Stimulated activated CD8-positive, alpha-beta memory T cell treated with anti-CD3 and anti-CD28 coated beads, Interleukin-2, amount 100 ng/mL, for 48 hours (primary cell): ENCODE measurements around the gene CASKIN2.
A peak's percentile ranks its signal among the peaks of the same experiment; 100 is the strongest.
"Not testable (repeated sequence)": the region's sequence is repeated elsewhere in the genome, so short reads cannot be mapped to it uniquely, and the experiment has no call there.

Source experiments
- DNase-seq, 2 donors: peaks; one replicate each; pipeline ENCODE4 v3.0.0-alpha.2; 2020; ENCODE audit warnings: low read depth in 2 of 2

CASKIN2 gene

DNA sequence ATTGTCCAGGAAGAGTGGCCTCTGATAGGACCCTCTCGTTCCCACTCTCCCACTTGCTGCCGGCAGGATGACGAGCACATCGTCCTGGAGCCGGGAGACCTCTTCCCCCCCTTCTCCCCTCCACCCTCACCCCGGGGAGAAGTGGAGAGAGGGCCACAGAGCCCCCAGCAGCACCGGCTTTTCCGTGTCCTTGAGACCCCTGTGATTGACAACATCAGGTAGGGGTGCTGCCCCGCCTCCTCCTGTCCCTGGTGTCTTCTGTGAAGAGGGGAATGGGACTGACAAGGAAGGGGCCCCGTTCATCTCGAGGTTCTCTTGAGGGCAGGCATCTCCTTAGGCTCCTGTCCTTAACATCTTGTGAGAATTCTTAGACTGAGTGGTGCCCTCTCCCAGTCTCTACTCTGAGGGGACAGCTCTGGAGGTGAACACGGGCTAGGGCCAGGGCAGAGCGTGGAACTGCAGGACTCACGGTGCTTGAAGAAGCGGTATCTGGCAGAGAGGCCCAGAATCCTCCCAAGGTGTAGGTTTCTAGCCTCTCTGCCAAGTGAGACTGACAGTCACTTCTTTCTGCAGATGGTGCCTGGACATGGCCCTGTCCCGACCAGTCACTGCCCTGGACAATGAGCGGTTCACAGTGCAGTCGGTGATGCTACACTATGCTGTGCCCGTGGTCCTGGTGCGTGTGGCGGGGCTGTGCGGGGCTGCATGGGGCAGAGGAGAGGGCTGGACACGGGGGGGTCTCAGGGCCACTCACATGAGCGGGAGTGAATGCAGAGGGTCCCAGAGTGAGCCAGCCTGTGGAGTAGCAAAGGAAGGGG is 26.4 kb downstream of the CASKIN2 start:
- no peak for DNase-seq

DNA sequence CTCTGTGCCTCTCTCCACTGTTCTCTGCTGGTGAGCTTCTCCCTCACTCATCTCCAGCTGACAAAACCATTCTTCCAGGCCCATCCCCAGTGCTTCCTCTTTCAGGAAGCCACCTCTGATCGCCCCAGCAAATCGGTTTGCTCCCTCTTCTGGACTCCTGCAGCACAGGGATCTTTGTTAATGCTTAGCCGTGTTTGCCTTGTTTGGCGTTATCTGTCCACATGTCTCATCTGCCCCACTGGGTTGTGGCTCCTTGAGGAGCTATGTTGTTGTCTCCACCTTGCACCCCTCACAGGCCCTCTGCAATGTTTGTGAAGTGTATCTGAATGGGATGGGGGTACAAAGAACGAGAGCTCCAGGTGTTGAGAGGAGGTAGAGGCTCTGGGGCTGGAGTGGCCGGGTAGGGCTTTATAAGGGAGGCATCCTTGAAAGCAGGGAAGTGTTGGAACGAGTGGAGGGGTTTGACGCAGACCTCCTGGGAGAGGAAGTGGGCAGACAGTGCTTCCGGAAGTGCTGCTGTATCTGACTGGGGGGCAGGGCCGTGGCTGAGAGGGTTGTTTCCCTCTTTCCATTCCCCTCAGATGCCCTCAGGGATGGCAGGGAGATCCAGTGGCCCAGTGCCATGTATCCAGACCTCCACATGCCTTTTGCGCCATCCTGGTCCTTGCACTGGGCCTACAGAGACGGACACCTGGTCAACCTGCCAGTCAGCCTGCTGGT is 27.8 kb downstream of the CASKIN2 start:
- peak; percentile 30 to 32 for DNase-seq

DNA sequence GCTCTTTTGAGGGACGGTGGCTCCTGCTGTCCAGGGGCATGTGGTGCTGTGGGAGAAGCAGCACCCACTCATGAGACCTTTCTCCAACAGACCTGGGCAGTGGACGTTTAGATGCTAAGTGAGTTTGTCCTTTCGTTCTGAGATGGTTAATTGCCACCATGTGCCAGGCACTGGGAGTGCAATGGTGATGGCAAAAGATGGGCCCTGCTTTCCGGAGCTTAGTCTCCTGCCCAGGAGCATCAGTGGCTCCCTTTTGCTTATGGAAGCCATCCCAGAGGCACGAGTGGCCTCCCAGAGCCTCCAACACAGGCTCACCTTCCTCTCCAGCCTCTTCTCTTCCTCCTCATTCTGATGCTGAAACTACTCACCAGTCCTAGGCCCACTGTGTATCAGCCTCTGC is 28.4 kb downstream of the CASKIN2 start:
- DNase-seq: no peak

DNA sequence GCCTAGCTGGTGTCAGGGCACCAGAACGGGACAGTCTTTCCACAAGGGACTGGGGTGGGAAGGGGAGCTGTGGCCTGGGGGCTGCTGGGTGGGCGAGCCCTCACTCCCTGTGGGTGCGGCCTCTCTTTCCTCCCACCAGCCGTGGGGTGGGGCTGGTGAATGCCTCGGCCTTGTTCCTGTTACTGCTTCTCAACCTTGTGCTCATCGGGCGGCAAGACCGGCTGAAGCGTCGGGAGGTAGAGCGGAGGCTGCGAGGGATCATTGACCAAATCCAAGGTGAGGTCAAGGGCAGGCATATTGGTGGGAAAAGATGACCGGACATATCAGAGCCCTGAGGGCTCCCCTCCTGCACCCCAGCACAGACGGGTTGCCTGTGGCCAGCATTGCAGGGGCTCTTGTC is 29.2 kb downstream of the CASKIN2 start:
- DNase-seq: no peak

DNA sequence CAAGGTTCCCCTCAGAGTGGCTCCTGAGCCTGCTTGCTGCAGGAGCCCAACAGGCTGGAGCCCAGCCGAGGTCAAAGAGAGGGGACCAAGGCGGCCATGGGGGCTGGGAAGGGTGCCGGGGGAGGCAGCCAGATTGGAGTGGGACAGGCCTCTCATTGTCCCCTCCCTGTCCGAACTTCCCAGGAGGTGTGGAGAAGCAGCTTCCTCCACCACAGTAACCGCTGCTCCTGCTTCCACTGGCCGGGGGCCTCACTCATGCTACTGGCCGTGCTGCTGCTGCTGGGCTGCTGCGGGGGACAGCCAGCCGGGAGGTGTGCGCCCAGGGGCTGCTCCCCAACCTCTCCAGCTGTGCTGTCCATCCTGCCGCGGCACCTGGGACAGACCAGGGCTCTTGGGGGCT is 29.6 kb downstream of the CASKIN2 start:
- no peak for DNase-seq

DNA sequence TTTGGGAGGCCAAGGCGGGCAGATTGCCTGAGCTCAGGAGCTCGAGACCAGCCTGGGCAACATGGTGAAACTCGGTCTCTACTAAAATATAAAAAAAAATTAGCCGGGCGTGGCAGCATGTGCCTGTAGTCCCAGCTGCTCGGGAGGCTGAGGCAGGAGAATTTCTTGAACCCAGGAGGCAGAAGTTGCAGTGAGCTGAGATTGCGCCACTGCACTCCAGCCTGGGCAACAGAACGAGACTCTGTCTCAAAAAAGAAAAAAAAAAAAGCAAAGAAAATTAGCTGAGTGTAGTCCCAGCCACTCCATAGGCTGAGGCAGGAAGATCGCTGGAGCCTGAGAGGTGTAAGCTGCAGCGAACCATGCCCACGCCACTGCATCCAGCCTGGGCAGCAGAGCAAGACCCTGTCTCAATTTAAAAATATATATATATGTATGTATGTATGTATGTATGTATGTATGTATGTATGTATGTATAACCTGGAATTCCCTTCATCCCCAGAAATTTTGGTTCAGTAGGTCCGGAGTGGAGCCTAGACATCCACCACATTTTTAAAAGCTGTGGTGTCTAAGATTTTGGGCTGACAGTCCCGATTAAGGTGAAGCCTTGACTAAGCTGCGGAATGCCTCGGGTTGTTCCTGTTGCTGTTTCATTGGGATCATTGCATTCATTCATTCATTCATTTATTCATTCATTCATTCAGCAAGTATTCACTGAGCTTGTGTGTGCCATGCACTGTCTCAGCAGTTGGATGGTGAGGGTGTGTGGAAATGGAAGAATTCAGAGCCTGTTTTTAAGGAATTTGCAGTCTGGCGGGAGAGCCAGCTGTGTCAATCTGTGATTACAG is 33.0 kb downstream of the CASKIN2 start:
- DNase-seq: no peak

DNA sequence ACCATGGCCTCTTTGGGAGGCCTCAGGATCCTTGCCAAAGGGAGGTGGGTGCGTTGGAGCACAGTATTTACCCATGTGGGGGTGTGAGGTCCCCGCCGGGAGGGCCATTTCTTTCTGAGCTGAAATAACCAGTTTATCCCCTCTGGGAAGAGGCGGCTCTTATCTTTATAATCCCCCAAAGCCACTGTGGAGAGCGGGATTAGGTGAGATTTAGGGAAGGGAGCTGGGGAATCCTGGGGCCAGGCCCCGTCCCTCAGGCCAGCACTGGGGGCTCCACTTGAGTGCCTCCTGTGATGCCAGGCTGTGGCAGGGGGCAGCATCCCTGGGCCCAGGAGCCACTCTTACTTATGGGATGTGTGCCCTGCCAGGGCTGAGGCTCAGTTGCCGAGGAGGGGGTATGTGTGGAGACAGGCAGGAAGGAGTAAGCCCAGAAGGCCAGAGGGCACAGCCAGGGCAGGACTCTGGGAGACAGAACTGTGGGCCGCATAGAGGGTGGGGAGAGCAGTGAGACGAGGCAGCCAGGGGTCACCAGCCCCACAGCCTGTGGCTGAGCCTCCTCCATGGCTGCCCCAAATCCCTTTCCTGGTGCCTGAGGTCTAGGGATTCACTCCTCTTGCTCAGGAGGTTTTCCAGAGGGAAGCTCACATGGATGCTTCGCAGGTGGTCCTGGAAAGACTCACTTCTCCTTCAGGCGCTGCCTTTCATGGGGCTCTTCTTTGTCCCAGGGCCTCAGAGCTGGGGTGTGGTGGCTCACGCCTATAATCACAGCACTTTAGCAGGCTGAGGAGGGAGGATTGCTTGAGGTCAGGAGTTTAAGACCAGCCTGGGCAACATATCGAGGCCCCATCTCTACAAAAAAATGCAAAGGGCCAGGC is 33.9 kb downstream of the CASKIN2 start:
- DNase-seq: no peak

DNA sequence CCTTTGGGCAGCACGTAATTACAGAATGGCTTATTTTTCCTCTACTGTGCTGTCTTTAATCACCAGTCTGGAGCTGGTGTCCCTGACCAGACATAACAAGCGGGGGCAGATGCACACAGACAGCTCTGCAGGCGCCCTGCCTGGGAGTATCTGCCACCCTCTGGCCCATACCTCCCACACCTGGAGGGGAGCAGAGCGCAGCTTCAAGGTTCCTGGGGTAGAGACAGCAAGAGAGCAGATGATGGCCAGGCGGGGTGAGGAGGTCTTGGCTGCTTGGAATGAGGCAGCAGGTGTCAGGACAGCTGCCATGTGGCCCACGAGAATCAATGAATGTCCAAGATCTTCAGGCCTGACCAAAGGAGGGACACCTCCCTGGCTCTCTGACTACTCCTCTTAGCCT is 35.1 kb downstream of the CASKIN2 start:
- no peak for DNase-seq

DNA sequence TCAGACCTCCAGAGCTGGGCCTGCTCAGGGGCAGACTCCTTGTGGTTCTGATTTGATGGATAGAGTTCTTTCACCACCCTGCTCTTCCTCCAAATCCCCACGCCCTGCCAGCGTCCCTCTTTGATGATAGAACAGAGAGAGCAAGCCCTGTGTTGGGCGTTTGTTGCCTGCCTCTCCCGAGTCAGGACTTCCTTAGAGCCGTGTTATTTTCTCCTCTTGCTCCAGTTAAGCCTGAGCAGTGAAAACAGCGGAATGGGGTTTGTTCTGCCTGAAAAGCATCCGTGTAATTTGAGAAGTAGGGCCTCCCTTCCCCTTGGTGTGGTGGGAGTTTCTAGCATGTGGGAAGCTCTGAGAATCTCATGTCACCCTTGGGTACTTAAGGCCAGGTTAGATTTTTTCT is 36.8 kb downstream of the CASKIN2 start:
- no peak for DNase-seq

DNA sequence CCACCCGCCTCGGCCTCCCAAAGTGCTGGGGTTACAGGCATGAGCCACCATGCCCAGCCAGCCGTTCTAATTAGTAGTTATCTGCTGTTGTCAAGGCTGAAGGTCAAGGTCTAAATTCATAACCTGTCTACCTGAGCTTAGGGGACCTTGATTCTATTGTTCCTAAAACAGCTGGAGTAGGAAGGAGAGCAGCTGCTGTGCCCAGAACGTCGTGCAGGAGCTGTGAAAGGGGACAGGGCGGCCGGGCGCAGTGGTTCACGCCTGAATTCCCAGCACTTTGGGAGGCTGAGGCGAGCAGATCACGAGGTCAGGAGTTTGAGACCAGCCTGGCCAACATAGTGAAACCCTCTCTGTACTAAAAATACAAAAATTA is 37.9 kb downstream of the CASKIN2 start:
- DNase-seq: not testable (repeated sequence)

DNA sequence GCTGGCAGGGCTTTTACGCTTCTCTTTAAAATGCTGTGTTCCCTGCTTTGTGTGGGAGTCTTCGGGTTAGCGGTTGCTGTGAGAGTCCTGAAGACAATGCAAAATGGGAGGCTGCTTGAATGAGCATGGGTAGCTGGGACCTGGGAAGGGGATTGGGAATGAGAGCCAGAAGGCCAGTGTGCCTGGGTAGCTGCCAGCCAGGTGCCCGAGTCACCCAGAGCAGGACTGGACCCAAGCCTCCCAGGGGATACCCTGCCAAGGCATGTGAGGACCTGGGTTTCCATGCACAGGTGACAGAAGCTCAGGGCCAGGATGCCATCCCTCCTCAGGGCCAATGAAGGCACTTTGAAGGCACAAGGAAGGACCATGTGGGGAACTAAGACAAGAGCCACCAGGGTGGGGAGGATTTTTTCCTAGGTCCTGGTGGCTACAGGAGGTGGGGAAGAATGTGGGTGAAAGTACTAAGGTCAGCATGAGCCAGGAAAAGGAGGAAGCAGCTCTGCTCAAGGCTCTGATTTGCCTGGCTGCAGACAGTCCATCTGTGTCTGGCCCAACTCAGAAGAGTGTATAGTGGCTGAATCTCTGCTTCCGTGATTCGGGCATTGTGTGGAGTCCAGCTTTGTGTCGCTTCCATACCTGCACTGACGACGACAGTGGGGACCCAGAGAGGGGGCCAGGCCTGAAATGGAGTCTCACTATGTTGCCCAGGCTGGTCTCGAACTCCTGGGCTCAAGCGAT is 38.4 kb downstream of the CASKIN2 start:
- no peak for DNase-seq

DNA sequence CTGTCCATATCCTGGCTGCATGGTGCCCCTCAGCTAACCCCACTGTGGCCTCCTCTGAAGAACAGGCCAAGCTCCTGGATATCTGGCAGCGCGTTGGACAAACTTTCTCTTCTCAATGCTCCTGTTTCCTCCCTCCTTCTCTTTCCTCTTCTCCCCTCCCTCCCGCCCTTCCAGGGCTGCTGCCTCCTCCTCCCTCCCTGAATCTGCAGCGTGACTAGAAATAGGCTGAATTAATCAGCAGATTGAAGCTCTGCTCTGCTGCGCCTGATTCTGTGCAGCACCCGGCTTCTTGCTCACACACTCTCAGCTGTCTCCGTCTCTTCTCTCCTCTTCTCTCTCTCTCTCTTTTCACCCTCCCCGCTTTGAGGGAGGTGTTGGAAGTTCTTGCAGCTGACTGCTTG is 39.1 kb downstream of the CASKIN2 start:
- DNase-seq: no peak

DNA sequence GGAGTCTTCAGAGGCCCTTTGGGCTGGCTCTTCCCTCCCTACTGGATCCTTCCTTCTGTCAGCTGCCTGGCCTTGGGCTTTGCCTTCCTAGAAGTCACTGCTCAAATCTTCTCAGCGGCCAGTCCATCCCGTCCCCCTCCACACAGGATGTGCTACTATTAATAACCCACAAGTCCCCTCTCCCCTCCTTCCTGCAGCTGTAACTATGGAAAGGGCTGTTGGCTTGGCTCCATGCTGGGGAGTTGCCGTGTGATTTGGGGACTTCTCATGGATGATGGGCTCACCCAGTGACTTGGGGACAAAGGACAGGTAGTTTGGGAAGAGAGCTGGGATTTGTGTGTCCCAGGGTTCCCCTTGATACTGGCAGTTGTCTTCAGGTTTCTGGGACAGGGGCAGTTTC is 39.5 kb downstream of the CASKIN2 start:
- no peak for DNase-seq

DNA sequence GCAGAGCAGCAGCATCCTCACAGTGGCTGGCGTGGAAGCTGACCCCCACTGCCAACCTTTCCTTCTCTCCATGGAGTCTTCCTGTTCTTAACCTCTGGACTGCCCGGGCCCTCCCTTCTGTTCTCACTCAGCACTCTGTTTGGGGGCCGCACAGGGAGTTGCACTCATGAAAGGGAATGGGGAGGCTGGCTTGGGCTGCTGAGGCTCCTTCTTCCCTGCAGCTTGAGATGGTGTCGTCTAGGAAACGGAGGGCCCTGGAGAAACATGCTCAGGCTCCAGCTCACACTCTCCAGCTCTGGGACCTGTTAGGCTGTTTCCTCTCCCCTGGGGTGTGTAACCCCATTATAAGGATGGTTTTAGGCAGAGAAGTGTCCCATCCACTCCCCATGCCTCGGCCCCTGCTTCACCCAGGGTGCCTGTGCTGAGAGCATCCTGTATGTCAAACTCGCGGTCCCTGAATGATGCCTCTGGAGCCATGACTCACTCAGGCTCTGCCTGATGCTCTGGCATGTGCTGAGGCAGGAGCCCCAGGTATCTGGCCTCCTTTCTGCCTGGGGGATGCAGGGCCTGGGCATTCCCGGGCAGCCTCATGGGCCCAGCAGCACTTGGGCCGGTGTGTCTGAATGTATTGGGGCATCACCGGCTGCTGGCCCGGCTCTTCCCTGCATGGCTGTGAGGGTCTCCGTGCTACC is 40.0 kb downstream of the CASKIN2 start:
- DNase-seq: no peak

DNA sequence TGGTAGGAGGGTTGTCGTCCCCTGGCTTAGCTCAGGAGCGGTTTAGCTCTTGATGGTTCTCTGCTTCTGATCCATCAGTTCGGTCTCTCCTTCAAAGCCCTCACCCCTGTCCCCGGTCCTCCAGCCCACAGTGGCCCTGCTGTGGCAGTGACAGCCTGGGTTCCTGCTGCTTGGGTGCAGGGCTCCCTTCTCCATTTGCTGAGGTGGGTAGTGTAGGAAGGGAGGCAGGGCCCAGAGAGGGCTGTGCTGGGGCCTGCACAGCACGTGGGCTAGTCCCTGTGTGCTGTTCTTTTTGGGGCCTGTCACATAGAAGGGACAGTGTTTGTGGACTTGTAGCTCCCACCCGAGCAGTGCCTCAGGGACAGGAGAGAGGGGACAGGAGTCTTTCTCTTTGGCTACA is 40.6 kb downstream of the CASKIN2 start:
- no peak for DNase-seq

DNA sequence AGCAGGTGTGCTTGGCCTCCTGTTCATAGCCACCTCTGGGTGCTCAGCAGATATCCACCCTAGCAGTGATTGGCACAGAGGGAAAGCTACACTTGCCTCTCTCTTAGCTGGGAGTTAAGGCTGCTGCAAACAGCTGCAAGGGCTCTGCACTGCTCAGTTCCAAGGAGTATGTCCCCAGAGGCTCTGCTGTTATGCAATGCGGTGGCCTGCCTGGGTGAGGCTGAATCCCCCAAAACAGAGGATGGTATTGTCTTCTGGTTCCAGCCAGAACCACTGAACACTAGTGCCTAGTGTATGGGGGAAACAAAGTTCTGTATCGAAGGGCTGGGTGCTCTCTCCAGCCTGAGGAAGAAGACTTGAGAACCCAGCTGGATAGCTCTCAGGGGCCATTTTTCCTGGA is 42.1 kb downstream of the CASKIN2 start:
- no peak for DNase-seq

DNA sequence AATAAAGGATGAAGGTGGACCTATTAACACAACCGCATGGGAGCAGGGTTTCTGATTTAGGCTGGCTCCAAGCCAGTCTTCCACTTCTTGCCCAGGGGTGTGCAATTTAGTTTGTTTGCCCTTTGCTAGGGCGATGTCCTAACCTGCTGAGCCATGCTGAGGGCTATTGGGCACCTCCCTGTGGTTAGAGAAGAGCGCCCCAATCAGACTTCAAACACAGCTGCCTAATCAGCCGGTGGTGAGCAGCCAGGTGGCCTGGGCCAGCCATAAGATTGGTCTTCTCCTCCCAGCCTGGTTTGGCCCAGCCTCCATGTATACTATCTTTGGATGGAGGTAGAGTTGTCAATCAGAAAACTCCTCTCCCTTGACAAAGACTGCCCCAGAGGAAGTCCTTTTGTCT is 43.2 kb downstream of the CASKIN2 start:
- DNase-seq: no peak

DNA sequence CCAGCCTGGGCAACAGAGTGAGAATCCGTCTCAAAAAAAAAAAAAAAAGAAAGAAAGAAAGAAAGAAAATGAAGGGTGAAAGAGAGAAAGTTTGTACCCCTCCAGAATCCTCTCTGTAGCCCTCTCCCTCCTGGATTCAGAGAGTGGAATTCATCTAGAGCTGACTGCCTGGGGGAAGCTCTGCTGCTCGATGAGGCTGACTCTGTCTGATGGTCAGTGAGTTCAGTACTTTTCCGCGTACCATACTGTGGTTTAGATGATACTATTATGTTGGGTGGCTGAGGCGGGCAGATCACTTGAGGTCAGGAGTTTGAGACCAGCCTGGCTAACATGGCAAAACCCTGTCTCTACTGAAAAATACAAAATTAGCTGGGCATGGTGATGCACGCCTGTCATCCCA is 44.1 kb downstream of the CASKIN2 start:
- DNase-seq: no peak

DNA sequence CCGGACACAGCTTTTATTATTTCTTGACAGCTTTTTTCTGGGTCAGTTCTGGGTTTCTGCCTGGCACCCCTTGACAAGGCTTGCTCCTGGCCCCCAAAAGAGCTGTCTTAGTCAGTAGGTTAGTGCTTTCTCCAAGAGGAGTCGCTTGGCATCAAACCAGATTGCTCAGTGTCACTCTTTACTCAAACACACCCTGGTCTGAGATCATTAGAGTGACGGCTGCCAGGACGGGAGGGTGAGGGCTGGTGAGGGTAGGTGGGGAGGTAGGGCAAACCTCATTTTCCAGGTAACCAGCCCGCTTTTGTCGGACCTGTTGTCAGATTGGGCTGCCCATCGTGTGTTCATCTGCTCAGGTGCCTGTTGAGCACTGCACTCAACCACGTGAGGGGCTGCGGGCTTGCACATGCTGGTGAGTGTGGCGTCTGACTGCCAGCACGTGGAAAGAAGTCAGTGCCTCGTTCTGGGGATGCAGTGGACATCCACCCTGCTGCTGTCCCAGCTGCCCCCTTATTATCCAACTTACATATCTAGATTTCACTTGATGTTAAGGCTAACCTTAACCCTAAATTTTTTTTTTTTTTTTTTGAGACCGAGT is 46.5 kb downstream of the CASKIN2 start:
- DNase-seq: no peak

DNA sequence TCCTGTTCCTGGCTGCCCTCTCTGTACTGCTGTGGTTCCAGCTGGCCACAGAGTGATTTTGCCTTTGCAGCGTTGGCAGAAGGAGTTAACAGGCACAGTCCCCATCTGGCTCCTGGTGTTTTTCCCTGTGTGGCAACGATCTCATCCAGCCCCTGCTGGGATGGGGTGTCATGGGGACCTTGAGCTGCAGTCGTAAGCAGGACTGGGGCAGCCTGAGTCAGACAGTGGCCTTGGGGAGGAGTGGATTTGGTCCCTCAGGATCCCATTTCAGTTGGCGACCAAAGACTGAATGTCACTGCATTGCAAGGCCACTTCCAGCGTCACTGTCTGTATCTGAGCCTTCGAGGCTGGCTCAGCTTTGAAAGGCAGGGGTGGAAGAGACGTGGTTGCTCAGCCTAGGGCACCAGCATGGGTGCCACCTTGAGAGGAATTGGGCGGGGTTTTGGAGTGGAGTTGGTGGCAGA is 47.0 kb downstream of the CASKIN2 start:
- no peak for DNase-seq
